CD14-positive monocyte (primary cell): ENCODE measurements around the gene RAB11A. TPM values are rescaled to one million over a fixed set of nuclear protein-coding genes. Genes with fewer than 3 reads are reported as not detected.
A peak's percentile ranks its signal among the peaks of the same experiment; 100 is the strongest.

Experiments used
- DNase-seq, 3 donors: peaks; one replicate each; pipeline ENCODE4 v3.0.0-alpha.2; 2011 to 2022
- H2AFZ ChIP-seq: 2 replicates; pipeline ENCODE4 v1.6.0; 2012; ENCODE audit warnings: mild to moderate bottlenecking, low read depth, low read length, inconsistent platforms; ENCODE audit not compliant: insufficient read depth, poor library complexity, severe bottlenecking
- H3K27ac ChIP-seq, 2 donors: 1 replicate in 1 of 2; 2 replicates in 1 of 2; pipeline ENCODE4 v1.5.1; 2012 to 2013; ENCODE audit warnings: low read length in 2 of 2, control low read depth in 1 of 2, inconsistent platforms in 1 of 2, low read depth in 1 of 2, mild to moderate bottlenecking in 1 of 2
- H3K27me3 ChIP-seq, 2 donors: one replicate each; pipeline versions ENCODE4 v1.6.0 to v1.6.1; 2011 to 2013; ENCODE audit warnings: low read length in 2 of 2; ENCODE audit not compliant: control insufficient read depth in 2 of 2, insufficient read depth in 2 of 2
- H3K36me3 ChIP-seq, 2 donors: replicated peaks in 1 of 2; 1 replicate in 1 of 2; 2 replicates in 1 of 2; pipeline versions ENCODE4 v1.5.1 to v1.6.1; 2012 to 2013; ENCODE audit warnings: low read length in 2 of 2, control low read depth in 1 of 2, inconsistent platforms in 1 of 2, mild to moderate bottlenecking in 1 of 2; ENCODE audit not compliant: insufficient read depth in 2 of 2, control insufficient read depth in 1 of 2
- H3K4me1 ChIP-seq, 2 donors: 1 replicate in 1 of 2; 2 replicates in 1 of 2; pipeline versions ENCODE4 v1.5.1 to v1.6.1; 2012 to 2013; ENCODE audit warnings: low read length in 2 of 2, control low read depth in 1 of 2, inconsistent platforms in 1 of 2, mild to moderate bottlenecking in 1 of 2, moderate library complexity in 1 of 2; ENCODE audit not compliant: insufficient read depth in 2 of 2, control insufficient read depth in 1 of 2
- H3K4me2 ChIP-seq: replicated peaks from 2 replicates; pipeline ENCODE3; 2012; ENCODE audit warnings: low read length, moderate library complexity, mild to moderate bottlenecking; ENCODE audit not compliant: poor library complexity, severe bottlenecking; ENCODE audit errors: extremely low read depth
- H3K4me3 ChIP-seq, 3 experiments: fragments of 200-600 bp in 1 of 3; sonication (generic) in 1 of 3; replicated peaks in 1 of 3; 1 replicate in 2 of 3; 2 replicates in 1 of 3; pipeline ENCODE4 v1.5.1; 2011 to 2013; ENCODE audit warnings: low read length in 3 of 3, mild to moderate bottlenecking in 3 of 3, control low read depth in 2 of 3, low read depth in 2 of 3, inconsistent platforms in 1 of 3, moderate library complexity in 1 of 3
- H3K79me2 ChIP-seq: 2 replicates; pipeline ENCODE4 v1.6.0; 2012; ENCODE audit warnings: mild to moderate bottlenecking, control low read depth, inconsistent platforms, low read length, moderate library complexity; ENCODE audit not compliant: insufficient read depth
- H3K9ac ChIP-seq: 2 replicates; pipeline ENCODE4 v1.6.0; 2017; ENCODE audit warnings: low read length, mild to moderate bottlenecking; ENCODE audit not compliant: insufficient read depth, poor library complexity, severe bottlenecking
- H3K9me3 ChIP-seq, 2 donors: replicated peaks in 1 of 2; 1 replicate in 1 of 2; 2 replicates in 1 of 2; pipeline versions ENCODE4 v1.5.1 to v1.6.1; 2012 to 2013; ENCODE audit warnings: low read length in 2 of 2, control low read depth in 1 of 2; ENCODE audit not compliant: control insufficient read depth in 1 of 2, insufficient read depth in 1 of 2
- H4K20me1 ChIP-seq: 2 replicates; pipeline ENCODE4 v1.6.0; 2012; ENCODE audit warnings: mild to moderate bottlenecking, low read length, control low read depth, moderate library complexity; ENCODE audit not compliant: insufficient read depth
- H3K27ac Mint-ChIP-seq, 7 donors: one replicate each; pipeline ENCODE4 v1.8.0; 2020; ENCODE audit warnings: mild to moderate bottlenecking in 7 of 7, mixed read lengths in 7 of 7, moderate library complexity in 6 of 7, inconsistent platforms in 2 of 7
- H3K27me3 Mint-ChIP-seq, 3 donors: one replicate each; pipeline ENCODE4 v1.8.0; 2021 to 2022; ENCODE audit warnings: low read depth in 3 of 3, mild to moderate bottlenecking in 3 of 3, mixed read lengths in 3 of 3, moderate library complexity in 3 of 3, inconsistent platforms in 1 of 3
- H3K36me3 Mint-ChIP-seq, 2 donors: one replicate each; pipeline ENCODE4 v1.8.0; 2020; ENCODE audit warnings: mixed read lengths in 2 of 2, inconsistent platforms in 1 of 2, mild to moderate bottlenecking in 1 of 2
- H3K4me1 Mint-ChIP-seq: one replicate; pipeline ENCODE4 v1.8.0; 2020; ENCODE audit warnings: mild to moderate bottlenecking, mixed read lengths
- H3K4me3 Mint-ChIP-seq, 2 donors: one replicate each; pipeline ENCODE4 v1.8.0; 2020; ENCODE audit warnings: mild to moderate bottlenecking in 2 of 2, mixed read lengths in 2 of 2, moderate library complexity in 1 of 2
- H3K9me3 Mint-ChIP-seq, 7 donors: one replicate each; pipeline ENCODE4 v1.8.0; 2020 to 2022; ENCODE audit warnings: mixed read lengths in 7 of 7, mild to moderate bottlenecking in 6 of 7, moderate library complexity in 6 of 7, inconsistent platforms in 2 of 7
- WGBS: methylation state at CpG from one replicate; pipeline ENCODE4 v1.1.5; 2013; ENCODE audit warnings: missing lambda C conversion rate; ENCODE audit not compliant: insufficient coverage; 5-methylcytosine and 5-hydroxymethylcytosine counted together
- intact Hi-C, 2 donors: fragments of 100-400 bp; cut with micrococcal nuclease; formaldehyde crosslinking; loops; one replicate each; pipeline versions ENCODE4 v1.15.0 to v1.15.1; 2023
- polyA plus RNA-seq, 3 donors: library from polyadenylated mRNA; depleted of rRNA in 1 of 3; unstranded in 2 of 3; stranded (reverse) in 1 of 3; fragments of 300-500 nt in 2 of 3; fragments of >200 nt in 1 of 3; fragmentation: Illumina TruSeq in 2 of 3; gene quantifications; 1 replicate in 2 of 3; 2 replicates in 1 of 3; pipeline ENCODE4 v1.2.3, GENCODE V29; 2012 to 2021
- TF ChIP-seq, protein P1 (sequence below): fragments of 200-600 bp; IDR thresholded peaks from one replicate; pipeline ENCODE4 v1.8.0; 2022; ENCODE audit warnings: antibody characterized with exemption, mild to moderate bottlenecking

The RAB11A gene
- polyA plus RNA-seq, 3 donors: 180 to 310 (median 300) TPM

DNA sequence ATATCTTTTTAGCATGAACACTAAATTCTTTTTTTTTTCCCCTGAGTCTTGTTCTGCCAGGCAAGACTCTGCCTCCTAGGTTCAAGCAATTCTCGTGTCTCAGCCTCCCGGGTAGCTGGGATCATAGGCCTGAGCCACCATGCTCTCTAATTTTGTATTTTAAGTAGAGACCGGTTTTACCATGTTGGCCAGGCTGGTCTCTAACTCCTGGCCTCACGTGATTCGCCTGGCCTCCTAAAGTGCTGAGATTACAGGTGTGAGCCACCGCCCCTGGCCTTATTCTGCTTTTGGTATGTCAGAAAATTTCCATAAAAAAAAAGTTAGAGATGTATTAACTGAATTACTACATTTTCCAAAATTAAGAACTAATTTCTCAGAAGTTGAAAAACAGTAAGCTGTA lies 14.3 kb downstream of the RAB11A start:
- peak overlapping the region in 1 of 2 donors; percentile 46 for H3K27ac ChIP-seq
- H3K27me3 ChIP-seq: no peaks in the 10 kb centered on the region
- H3K4me3 ChIP-seq: no peak overlapping the region
- peaks cover 63 to 94% of the 10 kb centered on the region in 2 donors for H3K36me3 Mint-ChIP-seq
- WGBS: 100% methylated on average over 3 of the region's 6 CpGs
- intact Hi-C loops: no loop called here
- no peaks in the 10 kb centered on the region for H3K9me3 Mint-ChIP-seq
- H3K27me3 Mint-ChIP-seq: no peaks in the 10 kb centered on the region
- H3K9me3 ChIP-seq: no peaks in the 10 kb centered on the region
- no peak overlapping the region for H2AFZ ChIP-seq
- no peak overlapping the region for H3K4me3 Mint-ChIP-seq
- peaks cover 39% of the 10 kb centered on the region for H4K20me1 ChIP-seq
- DNase-seq: no peak
- peaks cover 10% of the 10 kb centered on the region for H3K4me1 Mint-ChIP-seq
- peaks cover 91 to 100% of the 10 kb centered on the region in 2 donors for H3K36me3 ChIP-seq
- no peaks in the 10 kb centered on the region for H3K4me1 ChIP-seq
- no peak overlapping the region for H3K4me2 ChIP-seq
- TF ChIP-seq, protein P1, sequence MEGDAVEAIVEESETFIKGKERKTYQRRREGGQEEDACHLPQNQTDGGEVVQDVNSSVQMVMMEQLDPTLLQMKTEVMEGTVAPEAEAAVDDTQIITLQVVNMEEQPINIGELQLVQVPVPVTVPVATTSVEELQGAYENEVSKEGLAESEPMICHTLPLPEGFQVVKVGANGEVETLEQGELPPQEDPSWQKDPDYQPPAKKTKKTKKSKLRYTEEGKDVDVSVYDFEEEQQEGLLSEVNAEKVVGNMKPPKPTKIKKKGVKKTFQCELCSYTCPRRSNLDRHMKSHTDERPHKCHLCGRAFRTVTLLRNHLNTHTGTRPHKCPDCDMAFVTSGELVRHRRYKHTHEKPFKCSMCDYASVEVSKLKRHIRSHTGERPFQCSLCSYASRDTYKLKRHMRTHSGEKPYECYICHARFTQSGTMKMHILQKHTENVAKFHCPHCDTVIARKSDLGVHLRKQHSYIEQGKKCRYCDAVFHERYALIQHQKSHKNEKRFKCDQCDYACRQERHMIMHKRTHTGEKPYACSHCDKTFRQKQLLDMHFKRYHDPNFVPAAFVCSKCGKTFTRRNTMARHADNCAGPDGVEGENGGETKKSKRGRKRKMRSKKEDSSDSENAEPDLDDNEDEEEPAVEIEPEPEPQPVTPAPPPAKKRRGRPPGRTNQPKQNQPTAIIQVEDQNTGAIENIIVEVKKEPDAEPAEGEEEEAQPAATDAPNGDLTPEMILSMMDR: no peak
- peaks cover 19% of the 10 kb centered on the region for H3K79me2 ChIP-seq
- H3K27ac Mint-ChIP-seq: peak overlapping the region in 4 of 7 donors; percentile 5 to 69 (median 56)
- no peak overlapping the region for H3K9ac ChIP-seq

DNA sequence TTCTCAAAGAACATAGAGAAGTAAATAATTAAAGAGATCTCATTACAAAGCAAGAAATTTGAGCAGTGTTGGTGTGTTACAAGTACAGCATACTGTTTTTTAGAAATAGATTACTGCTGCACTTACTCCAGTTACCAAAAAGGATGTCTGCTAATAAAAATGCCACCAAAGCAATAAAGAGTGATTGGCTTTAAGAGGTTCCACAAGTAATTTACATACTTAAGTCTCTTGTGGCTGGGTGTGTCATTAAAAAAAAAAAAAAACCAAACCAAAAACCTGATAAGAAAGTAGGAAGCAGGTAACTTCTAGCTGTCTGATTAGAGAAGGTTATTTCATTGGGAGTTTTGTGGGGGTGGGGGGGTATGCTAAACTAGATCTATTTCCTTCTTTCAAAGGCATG lies 15.2 kb downstream of the RAB11A start:
- TF ChIP-seq, protein P1: no peak
- Mint-ChIP-seq H3K9me3 (no peaks in the 10 kb centered on the region), H3K36me3 (peaks cover 68 to 92% of the 10 kb centered on the region in 2 donors), H3K4me1 (peaks cover 10% of the 10 kb centered on the region), H3K27me3 (no peaks in the 10 kb centered on the region), H3K27ac (peak overlapping the region in 1 of 7 donors; percentile 32), H3K4me3 (no peak overlapping the region)
- Histone ChIP-seq H3K27ac (peak overlapping the region in 1 of 2 donors; percentile 46), H3K27me3 (no peaks in the 10 kb centered on the region), H3K4me3 (no peak overlapping the region), H3K9me3 (no peaks in the 10 kb centered on the region), H3K4me2 (no peak overlapping the region), H3K9ac (no peak overlapping the region), H3K79me2 (peaks cover 13% of the 10 kb centered on the region), H4K20me1 (peaks cover 35% of the 10 kb centered on the region), H2AFZ (no peak overlapping the region), H3K4me1 (no peaks in the 10 kb centered on the region), H3K36me3 (peaks cover 91 to 100% of the 10 kb centered on the region in 2 donors)
- intact Hi-C loops: no loop called here
- DNase-seq: no peak
